Esophagus squamous epithelium (tissue), 5 donors: ENCODE results near the gene MAP7D1. TPM values are rescaled to one million over a fixed set of nuclear protein-coding genes. Genes with fewer than 3 reads are reported as not detected.
"Not testable (repeated sequence)": the region's sequence is repeated elsewhere in the genome, so short reads cannot be mapped to it uniquely, and the experiment has no call there.

ENCODE experiments used
- DNase-seq: peaks from one replicate; lab custom pipeline; 2025; lab: John Stamatoyannopoulos, UW
- H3K27ac ChIP-seq, 4 donors: fragments of 200-600 bp; sonication (generic); one replicate each; pipeline ENCODE4 v1.5.1; 2016 to 2019; ENCODE audit warnings: mild to moderate bottlenecking in 1 of 4
- H3K27me3 ChIP-seq, 4 donors: fragments of 200-600 bp; sonication (generic); 1 replicate in 3 of 4; 2 replicates in 1 of 4; pipeline versions ENCODE4 v1.5.1 to v1.6.0; 2017 to 2021; ENCODE audit warnings: antibody characterized with exemption in 1 of 4
- H3K36me3 ChIP-seq, 3 donors: fragments of 200-600 bp; sonication (generic); one replicate each; pipeline ENCODE4 v1.5.1; 2016 to 2019
- H3K4me1 ChIP-seq, 3 donors: fragments of 200-600 bp; sonication (generic); one replicate each; pipeline ENCODE4 v1.5.1; 2017 to 2019
- H3K4me3 ChIP-seq, 4 donors: fragments of 200-600 bp; sonication (generic); 1 replicate in 3 of 4; 2 replicates in 1 of 4; pipeline ENCODE4 v1.5.1; 2016 to 2019; ENCODE audit warnings: mild to moderate bottlenecking in 2 of 4, moderate library complexity in 1 of 4
- H3K9me3 ChIP-seq, 3 donors: fragments of 200-600 bp; sonication (generic); one replicate each; pipeline ENCODE4 v1.5.1; 2016 to 2019
- CTCF ChIP-seq, 6 experiments: fragments of 450-650 bp in 4 of 6; fragments of 200-600 bp in 2 of 6; sonication (generic) in 2 of 6; IDR thresholded peaks; one replicate each; pipeline ENCODE4 v1.5.1; 2016 to 2019; ENCODE audit warnings: antibody characterized with exemption in 6 of 6, mild to moderate bottlenecking in 4 of 6, moderate library complexity in 4 of 6
- POLR2A ChIP-seq, 4 donors: fragments of 450-650 bp; IDR thresholded peaks; one replicate each; pipeline ENCODE4 v1.6.1; 2017; ENCODE audit warnings: antibody characterized with exemption in 4 of 4, mild to moderate bottlenecking in 4 of 4, moderate library complexity in 3 of 4
- WGBS, 2 donors: methylation state at CpG; one replicate each; pipeline ENCODE4 v1.1.5; 2018; 5-methylcytosine and 5-hydroxymethylcytosine counted together
- intact Hi-C: fragments of 100-400 bp; cut with DNase I; formaldehyde crosslinking; loops from one replicate; pipeline ENCODE4 v1.15.0; 2022
- small RNA-seq, 4 donors: library from RNA; depleted of rRNA; stranded (forward); fragments of <200 nt; gene quantifications; one replicate each; pipeline ENCODE3, GENCODE V24; 2016
- total RNA-seq, 4 donors: library from RNA; depleted of rRNA; stranded (reverse); fragments of >200 nt; gene quantifications; one replicate each; pipeline ENCODE4 v1.1.0, GENCODE V29; 2016
- donor health status: DM: yes; HTN: yes; CAD: no.

Gene MAP7D1
- total RNA-seq, 4 donors from 2014 or later = 59.4 to 180 (median 92.9) TPM

- H3K36me3 ChIP-seq = peaks cover 0 to 31% (median 4%) of the 10 kb centered on the region in 3 donors
- peak; percentile 97 for DNase-seq
- WGBS, 2 donors = 0% methylated on average over 5 to 12 of the region's 45 CpGs
- TF ChIP-seq CTCF (IDR thresholded peaks at IDR 0.05) = no peak
- peak in 3 of 4 donors; percentile 93 to 99 (median 99) for TF ChIP-seq POLR2A (IDR thresholded peaks at IDR 0.05)
- no peaks in the 10 kb centered on the region for H3K9me3 ChIP-seq
- peak within 1 kb of the TSS; percentile 96 to 99 (median 98) for H3K27ac ChIP-seq
- peaks cover 6 to 52% (median 25%) of the 10 kb centered on the region in 3 donors for H3K4me1 ChIP-seq
- intact Hi-C loops = no loop called here
- peak within 1 kb of the TSS; percentile 67 to 97 (median 78) for H3K4me3 ChIP-seq
- no peaks in the 10 kb centered on the region for H3K27me3 ChIP-seq
Measured at GRCh38 chr1:36223996-36224536, 68.1 kb downstream of the MAP7D1 start, which contains the start of gene THRAP3. Gene THRAP3, plus strand, starts transcription at chr1:36224443. Its CDS starts 58,121 bp downstream, at chr1:36282564.

DNA sequence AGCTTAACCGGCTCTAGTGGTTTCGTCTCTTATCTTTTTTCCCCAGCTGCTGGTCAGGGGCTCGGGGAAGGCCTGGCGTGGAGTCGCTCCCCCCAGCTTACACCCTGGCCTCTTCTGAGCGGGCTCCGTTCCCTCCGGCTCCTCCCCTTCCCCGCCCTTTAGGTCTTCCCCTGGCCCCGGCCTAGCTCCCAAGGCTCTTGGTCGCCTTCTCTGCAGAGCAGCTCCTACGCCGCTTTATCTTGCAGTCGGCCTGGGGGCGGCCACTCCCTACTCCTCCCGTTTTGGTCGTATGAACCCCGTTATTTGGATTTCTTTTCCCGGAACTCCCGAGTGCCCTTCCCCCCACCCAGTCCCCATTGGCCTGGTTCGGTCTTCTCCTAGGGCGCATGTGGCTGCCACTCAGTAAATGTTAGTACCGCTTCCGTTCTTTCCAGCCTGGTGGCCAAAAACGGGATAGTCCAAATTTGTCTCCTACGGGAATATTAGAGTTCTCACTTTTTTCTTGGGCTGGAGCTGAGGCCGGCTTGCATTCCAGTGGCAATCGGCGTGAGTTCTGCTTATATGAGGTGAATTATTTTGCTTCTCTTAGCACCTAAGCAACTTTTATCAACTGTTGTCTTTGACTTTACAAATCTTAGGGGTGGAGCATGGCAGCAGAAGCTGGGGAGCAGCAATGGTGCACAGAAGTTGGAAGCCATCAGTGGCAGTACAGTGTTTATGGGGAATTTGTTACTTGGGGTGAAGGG, 68.8 kb downstream of the MAP7D1 start:
- peaks cover 0 to 38% (median 4%) of the 10 kb centered on the region in 3 donors for H3K36me3 ChIP-seq
- no peaks in the 10 kb centered on the region for H3K9me3 ChIP-seq
- H3K27me3 ChIP-seq = no peaks in the 10 kb centered on the region
- H3K4me1 ChIP-seq = peaks cover 6 to 52% (median 25%) of the 10 kb centered on the region in 3 donors
- peak overlapping the region; percentile 67 to 97 (median 78) for H3K4me3 ChIP-seq
- WGBS, 2 donors = 0 to 1% methylated on average over 28 of the region's 29 CpGs
- TF ChIP-seq POLR2A (IDR thresholded peaks at IDR 0.05) (no peak), CTCF (IDR thresholded peaks at IDR 0.05) (peak in 5 of 6 experiments; percentile 30 to 69 (median 42))
- intact Hi-C loops = no loop called here
- no peak for DNase-seq
- H3K27ac ChIP-seq = peak overlapping the region; percentile 96 to 99 (median 98)

- no peak for DNase-seq
- H3K9me3 ChIP-seq = no peaks in the 10 kb centered on the region
- H3K27me3 ChIP-seq = no peaks in the 10 kb centered on the region
- WGBS, 2 donors = 10 to 11% methylated on average over 10 of the region's 10 CpGs
- H3K27ac ChIP-seq = peak overlapping the region; percentile 96 to 99 (median 98)
- peaks cover 0 to 45% (median 4%) of the 10 kb centered on the region in 3 donors for H3K36me3 ChIP-seq
- H3K4me1 ChIP-seq = peaks cover 6 to 58% (median 25%) of the 10 kb centered on the region in 3 donors
- intact Hi-C loops = no loop called here
- peak overlapping the region; percentile 67 to 97 (median 78) for H3K4me3 ChIP-seq
- TF ChIP-seq POLR2A (IDR thresholded peaks at IDR 0.05) (no peak), CTCF (IDR thresholded peaks at IDR 0.05) (no peak)
Measured at GRCh38 chr1:36225283-36225899, 69.4 kb downstream of the MAP7D1 start.

- H3K27me3 ChIP-seq, intact Hi-C loops, H3K4me3 ChIP-seq, H3K9me3 ChIP-seq, DNase-seq: not testable (repeated sequence)
- H3K27ac ChIP-seq = peak overlapping the region in 2 of 4 donors; percentile 3 to 33
- 83 to 94% methylated on average over 7 to 8 of the region's 12 CpGs for WGBS, 2 donors
- peaks cover 7 to 92% (median 21%) of the 10 kb centered on the region in 3 donors for H3K4me1 ChIP-seq
- peaks cover 0 to 83% (median 9%) of the 10 kb centered on the region in 3 donors for H3K36me3 ChIP-seq
Measured at GRCh38 chr1:36230279-36230678, 74.3 kb downstream of the MAP7D1 start.

Small RNA genes within 50 kb of the gene (small RNA-seq; reads per million reads assigned to genes)
- gene RN7SL131P = 0 reads per million in 4 donors

Other genes with a start within 250 kb of the MAP7D1 start
- gene AGO3, start 225.1 kb upstream of the MAP7D1 start, total RNA-seq = 10 to 100 TPM in 3 of 4 donors, 1 to 10 TPM in 1; 8.1 to 17.0 (median 12.0) TPM
- gene TEKT2, start 72.1 kb upstream of the MAP7D1 start, total RNA-seq = not detected
- 10 to 100 TPM; 41.0 to 57.8 (median 48.1) TPM for gene ADPRS, start 67.3 kb upstream of the MAP7D1 start, total RNA-seq
- gene COL8A2, start 30.9 kb upstream of the MAP7D1 start, total RNA-seq = 1 to 10 TPM; 4.0 to 7.4 (median 5.1) TPM
- 100 to 1,000 TPM in 2 of 4 donors, 10 to 100 TPM in 2; 68.3 to 132 (median 112) TPM for gene TRAPPC3, start 6.7 kb upstream of the MAP7D1 start, total RNA-seq
- 10 to 100 TPM; 56.5 to 83.5 (median 73.6) TPM for gene THRAP3, start 68.3 kb downstream of the MAP7D1 start, total RNA-seq
- 1 to 10 TPM; 2.8 to 9.7 (median 3.7) TPM for gene SH3D21, start 150.2 kb downstream of the MAP7D1 start, total RNA-seq
- 10 to 100 TPM in 3 of 4 donors, 1 to 10 TPM in 1; 7.5 to 22.1 (median 12.8) TPM for gene EVA1B, start 167.5 kb downstream of the MAP7D1 start, total RNA-seq
- 10 to 100 TPM; 34.5 to 59.7 (median 42.3) TPM for gene STK40, start 229.8 kb downstream of the MAP7D1 start, total RNA-seq
- 10 to 100 TPM in 3 of 4 donors, 1 to 10 TPM in 1; 8.5 to 29.4 (median 16.9) TPM for gene LSM10, start 241.7 kb downstream of the MAP7D1 start, total RNA-seq